Gastroesophageal sphincter (tissue), 3 donors: Measurements from ENCODE around the gene ELOVL6.

Experiments
- EP300 ChIP-seq: sonication (generic); formaldehyde crosslinking; IDR thresholded peaks from one replicate; pipeline ENCODE4 v1.6.1; 2017; ENCODE audit warnings: antibody characterized with exemption, mild to moderate bottlenecking
- POLR2A ChIP-seq, 2 donors: fragments of 450-650 bp; IDR thresholded peaks; one replicate each; pipeline ENCODE4 v1.6.1; 2017; ENCODE audit warnings: antibody characterized with exemption in 2 of 2, mild to moderate bottlenecking in 2 of 2, moderate library complexity in 1 of 2
- TF ChIP-seq, protein P1 (sequence below), 4 experiments: fragments of 200-600 bp in 2 of 4; fragments of 450-650 bp in 2 of 4; sonication (generic) in 1 of 4; IDR thresholded peaks; one replicate each; pipeline ENCODE4 v1.5.1; 2017 to 2019; ENCODE audit warnings: antibody characterized with exemption in 4 of 4, mild to moderate bottlenecking in 2 of 4, moderate library complexity in 2 of 4

DNA sequence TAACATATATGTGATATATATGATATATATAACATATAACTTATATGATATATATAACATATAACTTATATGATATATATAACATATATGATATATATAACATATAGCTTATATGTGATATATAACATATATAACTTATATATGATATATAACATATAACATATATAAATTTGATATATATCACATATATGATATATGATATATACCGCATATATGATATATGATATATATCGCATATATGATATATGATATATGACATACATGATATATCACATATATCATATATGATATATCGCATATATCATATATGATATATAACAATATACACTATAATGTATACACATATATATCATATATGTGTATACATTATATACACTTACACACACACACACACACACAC, 114.3 kb downstream of the ELOVL6 start:
- TF ChIP-seq, protein P1, sequence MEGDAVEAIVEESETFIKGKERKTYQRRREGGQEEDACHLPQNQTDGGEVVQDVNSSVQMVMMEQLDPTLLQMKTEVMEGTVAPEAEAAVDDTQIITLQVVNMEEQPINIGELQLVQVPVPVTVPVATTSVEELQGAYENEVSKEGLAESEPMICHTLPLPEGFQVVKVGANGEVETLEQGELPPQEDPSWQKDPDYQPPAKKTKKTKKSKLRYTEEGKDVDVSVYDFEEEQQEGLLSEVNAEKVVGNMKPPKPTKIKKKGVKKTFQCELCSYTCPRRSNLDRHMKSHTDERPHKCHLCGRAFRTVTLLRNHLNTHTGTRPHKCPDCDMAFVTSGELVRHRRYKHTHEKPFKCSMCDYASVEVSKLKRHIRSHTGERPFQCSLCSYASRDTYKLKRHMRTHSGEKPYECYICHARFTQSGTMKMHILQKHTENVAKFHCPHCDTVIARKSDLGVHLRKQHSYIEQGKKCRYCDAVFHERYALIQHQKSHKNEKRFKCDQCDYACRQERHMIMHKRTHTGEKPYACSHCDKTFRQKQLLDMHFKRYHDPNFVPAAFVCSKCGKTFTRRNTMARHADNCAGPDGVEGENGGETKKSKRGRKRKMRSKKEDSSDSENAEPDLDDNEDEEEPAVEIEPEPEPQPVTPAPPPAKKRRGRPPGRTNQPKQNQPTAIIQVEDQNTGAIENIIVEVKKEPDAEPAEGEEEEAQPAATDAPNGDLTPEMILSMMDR (IDR thresholded peaks at IDR 0.05), result no peak
- TF ChIP-seq EP300 (no peak), POLR2A (IDR thresholded peaks at IDR 0.05) (no peak)
